Inferior parietal cortex (tissue), 1 donor: ENCODE measurements around the gene POPDC2.

Source experiments
- DNase-seq: peaks from one replicate; pipeline ENCODE4 v3.0.0-alpha.2; 2016; ENCODE audit errors: extremely low spot score

POPDC2 gene

GRCh38 chr3:119641416-119641815 is 19.0 kb downstream of the POPDC2 start:
- DNase-seq = no peak

- no peak for DNase-seq
Observed at GRCh38 chr3:119639494-119640350, 20.7 kb downstream of the POPDC2 start.

GRCh38 chr3:119637679-119638477 is 22.5 kb downstream of the POPDC2 start:
- DNase-seq = no peak

- DNase-seq = no peak
Observed at GRCh38 chr3:119636891-119637611, 23.3 kb downstream of the POPDC2 start.

GRCh38 chr3:119636249-119636648 is 24.1 kb downstream of the POPDC2 start:
- no peak for DNase-seq

- no peak for DNase-seq
Observed at GRCh38 chr3:119635719-119636118, 24.7 kb downstream of the POPDC2 start.

- no peak for DNase-seq
Observed at GRCh38 chr3:119632829-119633228, 27.6 kb downstream of the POPDC2 start.

- DNase-seq = no peak
Observed at GRCh38 chr3:119632216-119632615, 28.2 kb downstream of the POPDC2 start.

- DNase-seq = no peak
Observed at GRCh38 chr3:119631516-119631915, 28.9 kb downstream of the POPDC2 start.

- DNase-seq = no peak
Observed at GRCh38 chr3:119630880-119631329, 29.5 kb downstream of the POPDC2 start.

- no peak for DNase-seq
Observed at GRCh38 chr3:119630128-119630879, 30.1 kb downstream of the POPDC2 start.

GRCh38 chr3:119628816-119629445 is 31.5 kb downstream of the POPDC2 start:
- DNase-seq = no peak

- DNase-seq = no peak
Observed at GRCh38 chr3:119628390-119628789, 32.0 kb downstream of the POPDC2 start.

GRCh38 chr3:119627461-119627860 is 32.9 kb downstream of the POPDC2 start:
- DNase-seq = no peak

- DNase-seq = no peak
Observed at GRCh38 chr3:119626196-119626595, 34.2 kb downstream of the POPDC2 start.

- no peak for DNase-seq
Observed at GRCh38 chr3:119625451-119626153, 34.8 kb downstream of the POPDC2 start.

- DNase-seq = no peak
Observed at GRCh38 chr3:119624002-119624720, 36.2 kb downstream of the POPDC2 start.

GRCh38 chr3:119620899-119621298 is 39.5 kb downstream of the POPDC2 start:
- DNase-seq = no peak

- no peak for DNase-seq
Observed at GRCh38 chr3:119619094-119619493, 41.3 kb downstream of the POPDC2 start.

GRCh38 chr3:119616056-119616455 is 44.3 kb downstream of the POPDC2 start:
- no peak for DNase-seq
